B cell (primary cell): ENCODE measurements around the gene EPHB6. TPM values are rescaled to one million over a fixed set of nuclear protein-coding genes. Genes with fewer than 3 reads are reported as not detected.

ENCODE experiments used
- ATAC-seq: fragments of 200-7000 bp; cut with Tn5 transposase; one replicate; pipeline ENCODE4 v1.10.0; 2021; ENCODE audit warnings: low read depth, mild to moderate bottlenecking, moderate number of reproducible peaks, moderate library complexity
- CTCF ChIA-PET: fragments of 350-600 bp; sonication (Branson Sonifier 250); formaldehyde crosslinking; loops from one replicate; lab custom pipeline; 2021; ENCODE audit warnings: antibody characterized with exemption, inconsistent platforms; lab: Charles Lee
- POLR2A ChIA-PET: fragments of 350-600 bp; sonication (Branson Sonifier 250); formaldehyde crosslinking; loops from one replicate; lab custom pipeline; 2021; ENCODE audit warnings: antibody characterized with exemption; lab: Charles Lee
- DNase-seq: peaks from one replicate; pipeline ENCODE4 v3.0.0; 2013
- H2AFZ ChIP-seq: 2 replicates; pipeline ENCODE4 v1.6.1; 2012; ENCODE audit warnings: mild to moderate bottlenecking, low read depth, low read length; ENCODE audit not compliant: insufficient read depth, poor library complexity, severe bottlenecking
- H3K27ac ChIP-seq, 2 donors: 1 replicate in 1 of 2; 2 replicates in 1 of 2; pipeline ENCODE4 v1.5.1; 2012 to 2013; ENCODE audit warnings: low read length in 2 of 2, mild to moderate bottlenecking in 2 of 2, moderate library complexity in 1 of 2
- H3K27me3 ChIP-seq, 4 experiments: fragments of 200-600 bp in 1 of 4; sonication (generic) in 1 of 4; replicated peaks in 1 of 4; 1 replicate in 2 of 4; 2 replicates in 2 of 4; pipeline versions ENCODE4 v1.6.1 to v1.7.0; 2013 to 2016; ENCODE audit warnings: low read length in 3 of 4, mild to moderate bottlenecking in 2 of 4, mixed read lengths in 1 of 4, moderate library complexity in 1 of 4; ENCODE audit not compliant: insufficient read depth in 4 of 4, control insufficient read depth in 3 of 4; ENCODE audit errors: control extremely low read depth in 1 of 4
- H3K36me3 ChIP-seq, 2 experiments: replicated peaks in 1 of 2; 1 replicate in 1 of 2; 2 replicates in 1 of 2; pipeline versions ENCODE4 v1.6.1 to v1.7.1; 2013; ENCODE audit warnings: low read length in 1 of 2; ENCODE audit not compliant: insufficient read depth in 2 of 2, control insufficient read depth in 1 of 2; ENCODE audit errors: control extremely low read depth in 1 of 2, extremely low read depth in 1 of 2
- H3K4me1 ChIP-seq, 2 donors: fragments of 200-600 bp in 1 of 2; sonication (generic) in 1 of 2; 1 replicate in 1 of 2; 2 replicates in 1 of 2; pipeline versions ENCODE4 v1.5.1 to v1.6.1; 2013 to 2017; ENCODE audit warnings: low read length in 2 of 2; ENCODE audit not compliant: control insufficient read depth in 2 of 2, insufficient read depth in 2 of 2
- H3K4me2 ChIP-seq: replicated peaks from 2 replicates; pipeline ENCODE3; 2012; ENCODE audit warnings: mild to moderate bottlenecking, low read depth, low read length; ENCODE audit not compliant: poor library complexity, severe bottlenecking
- H3K4me3 ChIP-seq, 5 experiments: fragments of 200-600 bp in 1 of 5; sonication (generic) in 1 of 5; 1 replicate in 3 of 5; 2 replicates in 2 of 5; pipeline versions ENCODE4 v1.5.1 to v1.7.0; 2011 to 2016; ENCODE audit warnings: low read length in 4 of 5, mild to moderate bottlenecking in 4 of 5, low read depth in 2 of 5, control low read depth in 1 of 5, moderate library complexity in 1 of 5; ENCODE audit not compliant: insufficient read depth in 1 of 5; ENCODE audit errors: control extremely low read depth in 1 of 5, extremely low read depth in 1 of 5
- H3K79me2 ChIP-seq: fragments of 200-600 bp; sonication (generic); one replicate; pipeline ENCODE4 v1.6.0; 2016; ENCODE audit warnings: low read length; ENCODE audit not compliant: control insufficient read depth, insufficient read depth
- H3K9ac ChIP-seq: fragments of 200-600 bp; sonication (generic); 2 replicates; pipeline ENCODE4 v1.6.1; 2017; ENCODE audit warnings: mild to moderate bottlenecking, low read length, moderate library complexity
- H3K9me3 ChIP-seq, 3 donors: one replicate each; pipeline versions ENCODE4 v1.6.1 to v1.7.1; 2013; ENCODE audit warnings: low read length in 2 of 3; ENCODE audit not compliant: control insufficient read depth in 2 of 3, insufficient read depth in 1 of 3; ENCODE audit errors: control extremely low read depth in 1 of 3
- H4K20me1 ChIP-seq: 2 replicates; pipeline ENCODE4 v1.6.0; 2012; ENCODE audit warnings: mild to moderate bottlenecking, low read length; ENCODE audit not compliant: insufficient read depth, control insufficient read depth, poor library complexity, severe bottlenecking
- H3K27ac Mint-ChIP-seq: one replicate; pipeline ENCODE4 v1.8.0; 2021; ENCODE audit warnings: mixed read lengths
- H3K27me3 Mint-ChIP-seq: one replicate; pipeline ENCODE4 v1.8.0; 2021; ENCODE audit warnings: mixed read lengths
- H3K4me1 Mint-ChIP-seq: one replicate; pipeline ENCODE4 v1.8.0; 2021; ENCODE audit warnings: mixed read lengths
- H3K4me3 Mint-ChIP-seq: one replicate; pipeline ENCODE4 v1.8.0; 2021; ENCODE audit warnings: mixed read lengths
- H3K9me3 Mint-ChIP-seq: one replicate; pipeline ENCODE4 v1.8.0; 2022; ENCODE audit warnings: mixed read lengths; ENCODE audit not compliant: insufficient read depth
- CTCF ChIP-seq: fragments of 200-600 bp; IDR thresholded peaks from one replicate; pipeline ENCODE4 v1.8.0; 2022; ENCODE audit warnings: antibody characterized with exemption, mild to moderate bottlenecking
- EZH2 ChIP-seq: IDR thresholded peaks from 2 replicates; pipeline ENCODE4 v1.6.1; 2012; ENCODE audit warnings: borderline replicate concordance, low read depth, mild to moderate bottlenecking, moderate library complexity, low read length; ENCODE audit not compliant: insufficient read depth, poor library complexity, severe bottlenecking
- WGBS: methylation state at CpG from one replicate; pipeline ENCODE4 v1.1.5; 2013; ENCODE audit warnings: missing lambda C conversion rate; ENCODE audit not compliant: insufficient coverage; 5-methylcytosine and 5-hydroxymethylcytosine counted together
- intact Hi-C: fragments of 100-400 bp; cut with micrococcal nuclease; formaldehyde crosslinking; loops from one replicate; pipeline ENCODE4 v1.10.0; 2022
- polyA plus RNA-seq: library from polyadenylated mRNA; depleted of rRNA; stranded (reverse); fragments of >200 nt; gene quantifications from 2 replicates; pipeline ENCODE4 v1.2.3, GENCODE V29; 2012
- total RNA-seq, 2 donors: library from RNA; stranded (reverse); fragments of 120-200 nt in 1 of 2; gene quantifications; 1 replicate in 1 of 2; 2 replicates in 1 of 2; pipeline versions ENCODE4 v1.2.3 to v1.2.4, GENCODE V29; 2013 to 2022

Gene EPHB6
- total and polyA plus RNA-seq, 2 donors (not counting 1 experiment from before 2014, with no cell fraction given): 65.3 to 69.6 TPM

GRCh38 chr7:142883145-142883544, 28.3 kb downstream of the EPHB6 start:
- Histone ChIP-seq H3K9ac (no peak overlapping the region), H3K4me2 (no peak overlapping the region), H3K27me3 (peaks cover 0 to 3% (median 1%) of the 10 kb centered on the region in 4 experiments), H4K20me1 (no peaks in the 10 kb centered on the region), H3K36me3 (no peaks in the 10 kb centered on the region), H3K4me3 (no peak overlapping the region), H3K79me2 (no peaks in the 10 kb centered on the region), H3K27ac (no peak overlapping the region), H3K9me3 (no peaks in the 10 kb centered on the region), H3K4me1 (no peaks in the 10 kb centered on the region), H2AFZ (no peak overlapping the region)
- WGBS: 87% methylated on average over 8 of the region's 10 CpGs
- CTCF ChIA-PET: interaction anchor here (1.0 to 4.6 kb wide), 4 partner anchors 11 to 42 kb away, joined by 3 to 21 read pairs (median 11); partner anchors contain the start of gene EPHB6
- H3K9me3 Mint-ChIP-seq: no peaks in the 10 kb centered on the region
- ATAC-seq: no peak
- intact Hi-C loops: no loop called here
- peaks cover 15% of the 10 kb centered on the region for H3K27me3 Mint-ChIP-seq
- DNase-seq: no peak
- POLR2A ChIA-PET: no interaction called here
- no peak overlapping the region for H3K27ac Mint-ChIP-seq
- no peaks in the 10 kb centered on the region for H3K4me1 Mint-ChIP-seq
- TF ChIP-seq EZH2 (no peak), CTCF (no peak)
- H3K4me3 Mint-ChIP-seq: no peak overlapping the region

DNA sequence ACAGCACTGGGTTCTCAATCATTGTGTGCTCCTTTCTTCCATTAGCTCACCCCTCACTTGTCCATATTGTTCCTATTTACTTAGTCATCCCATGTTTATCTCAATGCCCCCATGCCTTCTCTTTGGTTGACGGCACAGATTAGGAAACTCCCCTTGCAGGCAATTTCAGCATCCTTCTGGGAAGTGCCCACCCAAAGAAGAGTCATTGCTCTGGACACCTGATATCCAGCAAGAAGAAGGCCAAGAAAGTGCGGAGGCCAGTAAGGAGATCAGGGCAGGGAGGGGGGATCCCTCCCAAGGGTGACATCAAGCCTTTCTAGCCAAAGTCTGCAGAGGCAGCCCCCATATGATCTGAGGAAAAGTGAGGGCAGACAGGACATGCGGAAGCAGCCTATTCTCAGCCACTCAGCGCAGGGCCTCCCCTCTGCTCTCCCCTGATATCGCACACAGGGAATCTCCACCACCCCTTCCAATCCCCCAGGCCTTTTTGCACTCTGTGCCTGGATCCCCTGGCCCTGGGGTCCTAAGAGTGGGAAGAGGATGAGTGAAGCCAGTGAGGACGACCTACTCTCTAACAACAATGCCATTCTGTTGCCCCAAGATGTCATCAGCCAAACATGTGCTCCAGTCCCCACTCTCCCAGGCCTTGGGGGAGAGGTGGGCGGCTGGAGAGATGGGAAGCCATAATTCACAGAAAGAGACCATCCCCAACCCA, 28.9 kb downstream of the EPHB6 start:
- no peaks in the 10 kb centered on the region for H4K20me1 ChIP-seq
- POLR2A ChIA-PET: no interaction called here

More for the DNA sequence above, 28.9 kb downstream of the EPHB6 start:
- Histone ChIP-seq H3K4me1 (no peaks in the 10 kb centered on the region), H3K79me2 (no peaks in the 10 kb centered on the region), H3K27ac (no peak overlapping the region), H2AFZ (no peak overlapping the region), H3K9ac (no peak overlapping the region), H3K4me2 (no peak overlapping the region), H3K36me3 (no peaks in the 10 kb centered on the region), H3K27me3 (peaks cover 0 to 5% (median 1%) of the 10 kb centered on the region in 4 experiments), H3K4me3 (no peak overlapping the region), H3K9me3 (no peaks in the 10 kb centered on the region)
- Mint-ChIP-seq H3K4me1 (no peaks in the 10 kb centered on the region), H3K4me3 (no peak overlapping the region), H3K27ac (no peak overlapping the region), H3K9me3 (no peaks in the 10 kb centered on the region), H3K27me3 (peaks cover 15% of the 10 kb centered on the region)
- TF ChIP-seq EZH2 (no peak), CTCF (no peak)
- intact Hi-C loops: no loop called here
- 94% methylated on average over 3 of the region's 7 CpGs for WGBS
- CTCF ChIA-PET: no interaction called here
- DNase-seq (no peak), ATAC-seq (no peak)
